Mesendoderm (in vitro differentiated cells): ENCODE data around the gene KIF9.
"Not testable (repeated sequence)": the region's sequence is repeated elsewhere in the genome, so short reads cannot be mapped to it uniquely, and the experiment has no call there.

Experiments
- DNase-seq: peaks from one replicate; pipeline ENCODE4 v3.0.0; 2013
- H2AK5ac ChIP-seq: 2 replicates; pipeline ENCODE4 v1.6.1; 2013; ENCODE audit warnings: low read length, inconsistent platforms
- H2BK120ac ChIP-seq: 2 replicates; pipeline ENCODE4 v1.6.1; 2013; ENCODE audit warnings: low read depth, mild to moderate bottlenecking, low read length, moderate library complexity, mixed read lengths
- H2BK15ac ChIP-seq: replicated peaks from 2 replicates; pipeline ENCODE4 v1.6.1; 2013; ENCODE audit warnings: low read depth, mild to moderate bottlenecking, moderate library complexity
- H2BK5ac ChIP-seq: 2 replicates; pipeline ENCODE4 v1.6.1; 2013; ENCODE audit warnings: low read length, inconsistent platforms
- H3K18ac ChIP-seq: 2 replicates; pipeline ENCODE4 v1.6.1; 2013; ENCODE audit warnings: mild to moderate bottlenecking, low read length, mixed read lengths
- H3K23ac ChIP-seq: one replicate; pipeline ENCODE4 v1.6.1; 2013; ENCODE audit warnings: low read length
- H3K27ac ChIP-seq: 2 replicates; pipeline ENCODE4 v1.5.1; 2013; ENCODE audit warnings: low read depth, mild to moderate bottlenecking, inconsistent platforms, low read length, moderate library complexity
- H3K27me3 ChIP-seq: 2 replicates; pipeline ENCODE4 v1.6.1; 2013; ENCODE audit warnings: low read length, control low read depth, mild to moderate bottlenecking, inconsistent platforms; ENCODE audit not compliant: insufficient read depth, poor library complexity
- H3K36me3 ChIP-seq: 2 replicates; pipeline ENCODE4 v1.6.1; 2013; ENCODE audit warnings: low read length, inconsistent platforms; ENCODE audit not compliant: control insufficient read depth, insufficient read depth
- H3K4ac ChIP-seq: one replicate; pipeline ENCODE4 v1.6.1; 2013; ENCODE audit warnings: low read depth, mild to moderate bottlenecking, low read length, moderate library complexity
- H3K4me1 ChIP-seq: 2 replicates; pipeline ENCODE4 v1.6.1; 2013; ENCODE audit warnings: low read depth, low read length, inconsistent platforms; ENCODE audit not compliant: control insufficient read depth
- H3K4me2 ChIP-seq: 2 replicates; pipeline ENCODE4 v1.6.1; 2013; ENCODE audit warnings: low read length
- H3K4me3 ChIP-seq: 2 replicates; pipeline ENCODE4 v1.5.1; 2013; ENCODE audit warnings: mild to moderate bottlenecking, low read length
- H3K56ac ChIP-seq: one replicate; pipeline ENCODE4 v1.6.1; 2013; ENCODE audit warnings: low read length
- H3K79me1 ChIP-seq: 2 replicates; pipeline ENCODE4 v1.6.1; 2013; ENCODE audit warnings: low read length, inconsistent platforms
- H3K79me2 ChIP-seq: 2 replicates; pipeline ENCODE4 v1.6.1; 2013; ENCODE audit warnings: mild to moderate bottlenecking, low read length; ENCODE audit not compliant: control insufficient read depth, insufficient read depth
- H3K9ac ChIP-seq: 2 replicates; pipeline ENCODE4 v1.6.1; 2013; ENCODE audit warnings: low read length, inconsistent platforms
- H4K5ac ChIP-seq: one replicate; pipeline ENCODE4 v1.6.1; 2013; ENCODE audit warnings: low read length
- H4K8ac ChIP-seq: one replicate; pipeline ENCODE4 v1.6.1; 2013; ENCODE audit warnings: low read depth, mild to moderate bottlenecking, control low read depth, low read length, moderate library complexity
- WGBS: extraction: QIAGEN DNeasy Blood & Tissue Kit; methylation state at CpG from one replicate; pipeline ENCODE4 v1.1.7; 2013; ENCODE audit warnings: low lambda C conversion rate, missing lambda C conversion rate; ENCODE audit not compliant: insufficient coverage; ENCODE audit errors: extremely low coverage; 5-methylcytosine and 5-hydroxymethylcytosine counted together

The KIF9 gene

DNA sequence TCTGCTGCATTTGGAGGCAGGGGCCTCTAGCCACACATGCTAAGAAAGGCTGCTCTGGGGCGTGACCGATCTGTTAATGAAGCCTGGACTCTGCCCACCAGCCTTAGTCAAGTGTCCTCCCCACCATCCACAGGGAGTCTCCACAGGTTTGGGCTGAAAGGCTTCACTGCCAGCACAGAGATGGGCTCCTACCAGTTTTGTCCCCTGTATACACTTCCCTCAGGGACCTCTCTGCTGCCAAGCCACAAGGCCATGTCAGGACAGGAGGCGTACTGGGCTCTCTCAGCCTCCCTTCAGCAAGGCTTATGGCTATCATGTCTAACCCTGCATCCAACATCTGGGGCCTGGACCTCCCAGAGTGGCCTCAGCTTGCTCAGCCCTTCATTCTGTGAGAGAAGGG lies 23.5 kb downstream of the KIF9 start:
- DNase-seq, result no peak
- no CpG with 5 or more reads among the region's 3 CpGs for WGBS

DNA sequence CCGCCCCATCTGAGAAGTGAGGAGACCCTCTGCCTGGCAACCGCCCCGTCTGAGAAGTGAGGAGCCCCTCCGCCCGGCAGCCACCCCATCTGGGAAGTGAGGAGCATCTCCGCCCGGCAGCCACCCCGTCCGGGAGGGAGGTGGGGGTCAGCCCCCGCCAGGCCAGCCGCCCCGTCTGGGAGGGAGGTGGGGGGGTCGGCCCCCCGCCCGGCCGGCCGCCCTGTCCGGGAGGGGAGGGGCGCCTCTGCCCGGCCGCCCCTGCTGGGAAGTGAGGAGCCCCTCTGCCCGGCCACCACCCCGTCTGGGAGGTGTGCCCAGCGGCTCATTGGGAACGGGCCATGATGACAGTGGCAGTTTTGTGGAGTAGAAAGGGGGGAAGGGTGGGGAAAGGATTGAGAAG lies 26.3 kb downstream of the KIF9 start:
- DNase-seq, H3K56ac ChIP-seq, H2BK5ac ChIP-seq, H3K23ac ChIP-seq, H3K4me1 ChIP-seq, H3K4me3 ChIP-seq, H3K4ac ChIP-seq, H2BK15ac ChIP-seq, H3K4me2 ChIP-seq, H3K27me3 ChIP-seq, H3K9ac ChIP-seq, H2AK5ac ChIP-seq, H4K8ac ChIP-seq, H3K79me1 ChIP-seq, H3K79me2 ChIP-seq, H2BK120ac ChIP-seq, H3K18ac ChIP-seq, H3K36me3 ChIP-seq, H3K27ac ChIP-seq, H4K5ac ChIP-seq: not testable (repeated sequence)
- WGBS, result no CpG with 5 or more reads among the region's 25 CpGs

More for the DNA sequence above, 23.5 kb downstream of the KIF9 start:
- H3K9ac ChIP-seq, result peak overlapping the region; percentile 50
- peak overlapping the region; percentile 84 for H3K56ac ChIP-seq
- no peak overlapping the region for H3K18ac ChIP-seq
- H4K8ac ChIP-seq, result no peak overlapping the region
- H2BK5ac ChIP-seq, result peak overlapping the region; percentile 98
- no peaks in the 10 kb centered on the region for H3K36me3 ChIP-seq
- no peaks in the 10 kb centered on the region for H3K79me1 ChIP-seq
- H3K79me2 ChIP-seq, result no peaks in the 10 kb centered on the region
- H3K27ac ChIP-seq, result peak overlapping the region; percentile 41
- no peaks in the 10 kb centered on the region for H3K27me3 ChIP-seq
- H4K5ac ChIP-seq, result no peak overlapping the region
- H2BK120ac ChIP-seq, result peak overlapping the region; percentile 10
- no peak overlapping the region for H2BK15ac ChIP-seq
- peak overlapping the region; percentile 49 for H3K4ac ChIP-seq
- no peak overlapping the region for H3K4me2 ChIP-seq
- H3K23ac ChIP-seq, result peak overlapping the region; percentile 72
- peaks cover 6% of the 10 kb centered on the region for H3K4me1 ChIP-seq
- peak overlapping the region; percentile 97 for H2AK5ac ChIP-seq
- no peak overlapping the region for H3K4me3 ChIP-seq

DNA sequence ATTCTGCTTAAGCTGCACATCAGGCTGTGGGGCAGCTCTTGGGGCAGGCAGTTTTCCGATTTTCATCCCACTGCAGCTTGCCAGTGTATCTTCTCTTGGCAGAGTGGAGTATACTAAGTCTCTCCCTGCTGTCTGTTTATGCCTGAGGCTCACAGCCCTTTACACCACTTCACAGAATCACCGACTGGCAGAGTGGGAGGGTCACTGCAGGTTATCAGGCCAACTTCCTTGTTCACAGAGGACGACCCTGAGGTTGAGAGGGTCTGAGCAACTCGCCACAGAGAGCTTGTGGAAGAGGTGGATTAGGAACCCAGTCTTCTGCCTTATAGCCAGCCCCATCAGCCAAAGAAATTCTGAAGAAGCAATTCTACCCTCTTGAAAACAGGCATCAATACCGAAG lies 30.9 kb downstream of the KIF9 start:
- Histone ChIP-seq H3K9ac (no peak overlapping the region), H3K4me2 (no peak overlapping the region), H3K4ac (no peak overlapping the region), H3K36me3 (no peaks in the 10 kb centered on the region), H3K27ac (no peak overlapping the region), H3K23ac (no peak overlapping the region), H3K4me3 (no peak overlapping the region), H2BK120ac (no peak overlapping the region), H2BK5ac (no peak overlapping the region), H2BK15ac (no peak overlapping the region), H3K79me1 (no peaks in the 10 kb centered on the region), H4K5ac (no peak overlapping the region), H2AK5ac (no peak overlapping the region), H4K8ac (no peak overlapping the region), H3K18ac (no peak overlapping the region), H3K4me1 (no peaks in the 10 kb centered on the region), H3K79me2 (no peaks in the 10 kb centered on the region), H3K27me3 (no peaks in the 10 kb centered on the region), H3K56ac (peak overlapping the region; percentile 42)
- no CpG with 5 or more reads among the region's 5 CpGs for WGBS
- no peak for DNase-seq

DNA sequence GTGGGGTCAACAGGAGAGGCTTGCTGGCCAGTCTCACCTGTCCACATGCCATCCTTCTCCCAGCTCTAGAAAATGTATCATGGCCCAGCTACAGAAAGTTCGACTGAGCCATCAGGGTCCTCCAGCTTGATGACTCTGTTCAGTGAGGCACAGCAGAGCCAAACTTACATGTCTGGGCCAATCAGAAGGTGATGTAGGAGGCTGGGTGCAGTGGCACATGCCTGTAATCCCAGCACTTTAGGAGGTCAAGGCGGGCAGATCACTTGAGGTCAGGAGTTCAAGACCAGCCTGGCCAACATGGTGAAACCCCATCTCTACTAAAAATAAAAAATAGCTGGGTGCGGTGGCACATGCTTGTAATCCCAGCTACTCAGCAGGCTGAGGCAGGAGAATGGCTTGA lies 31.5 kb downstream of the KIF9 start:
- H3K4me3 ChIP-seq, H4K8ac ChIP-seq, H3K27me3 ChIP-seq, H3K27ac ChIP-seq, H4K5ac ChIP-seq, H3K9ac ChIP-seq, H3K4me2 ChIP-seq, DNase-seq, H3K36me3 ChIP-seq, H2AK5ac ChIP-seq, H3K23ac ChIP-seq, H2BK5ac ChIP-seq, H2BK120ac ChIP-seq, H3K18ac ChIP-seq, H3K4ac ChIP-seq, H3K79me1 ChIP-seq, H3K79me2 ChIP-seq, H3K4me1 ChIP-seq, H2BK15ac ChIP-seq: not testable (repeated sequence)
- WGBS, result no CpG with 5 or more reads among the region's 3 CpGs
- peak overlapping the region; percentile 67 for H3K56ac ChIP-seq

DNA sequence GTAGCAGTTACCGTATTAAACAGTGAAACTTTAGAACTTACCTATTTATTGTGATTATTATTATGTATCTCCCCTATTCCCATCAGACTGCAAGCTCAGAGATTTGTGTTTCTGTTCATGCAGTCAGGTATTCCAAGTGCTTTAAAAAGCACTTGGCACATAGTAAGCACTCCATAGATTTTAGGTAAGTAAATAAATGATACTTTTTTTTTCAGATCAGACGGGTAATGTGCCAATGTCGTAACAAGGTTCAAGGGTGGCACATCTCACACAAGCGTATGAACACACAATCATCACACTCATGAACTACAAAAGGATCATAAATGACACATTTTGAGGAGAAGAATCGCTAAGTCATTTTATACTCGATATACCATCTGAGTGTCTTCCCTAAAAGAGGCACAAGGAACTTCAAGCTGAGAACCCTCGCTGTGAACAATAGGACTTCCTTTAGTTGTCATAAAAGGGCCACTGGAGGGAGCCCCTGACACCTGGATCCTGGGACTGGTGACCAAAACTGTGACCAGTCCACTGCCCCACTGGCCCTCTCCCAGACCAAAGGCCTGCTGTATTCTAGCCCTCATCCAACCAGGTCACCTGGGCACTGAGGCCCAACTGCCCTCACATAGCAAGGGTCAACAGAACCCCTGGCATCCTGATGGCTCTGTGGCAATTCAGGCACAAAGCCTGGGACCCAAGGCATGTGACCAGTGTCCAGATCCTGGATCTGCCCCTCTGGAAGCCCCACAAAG lies 32.1 kb downstream of the KIF9 start:
- Histone ChIP-seq H3K23ac (no peak overlapping the region), H3K79me2 (no peaks in the 10 kb centered on the region), H3K4me1 (no peaks in the 10 kb centered on the region), H3K79me1 (no peaks in the 10 kb centered on the region), H3K56ac (peak overlapping the region; percentile 67), H2BK15ac (no peak overlapping the region), H3K9ac (no peak overlapping the region), H3K36me3 (no peaks in the 10 kb centered on the region), H4K8ac (no peak overlapping the region), H3K4ac (no peak overlapping the region), H3K27me3 (no peaks in the 10 kb centered on the region), H2AK5ac (no peak overlapping the region), H4K5ac (no peak overlapping the region), H3K18ac (no peak overlapping the region), H2BK120ac (no peak overlapping the region), H3K27ac (no peak overlapping the region), H3K4me3 (no peak overlapping the region), H2BK5ac (no peak overlapping the region), H3K4me2 (no peak overlapping the region)
- no CpG with 5 or more reads among the region's 7 CpGs for WGBS
- DNase-seq, result peak; percentile 75
